MG63 (cell line): Measurements from ENCODE around the gene AOX1. TPM values are rescaled to one million over a fixed set of nuclear protein-coding genes. Genes with fewer than 3 reads are reported as not detected.
"Not testable (repeated sequence)": the region's sequence is repeated elsewhere in the genome, so short reads cannot be mapped to it uniquely, and the experiment has no call there.

Source experiments
- DNase-seq: peaks from one replicate; pipeline ENCODE4 v3.0.0-alpha.2; 2020
- H3K27me3 ChIP-seq: fragments of 250-450 bp; sonication (Bioruptor Pico); 2 replicates; pipeline ENCODE4 v1.5.1; 2020; ENCODE audit warnings: mild to moderate bottlenecking, moderate library complexity
- H3K36me3 ChIP-seq: fragments of 250-450 bp; sonication (Bioruptor Pico); 2 replicates; pipeline ENCODE4 v1.5.1; 2020; ENCODE audit warnings: mild to moderate bottlenecking, moderate library complexity
- H3K4me3 ChIP-seq: fragments of 250-450 bp; sonication (Bioruptor Pico); 2 replicates; pipeline ENCODE4 v1.5.1; 2020; ENCODE audit warnings: mild to moderate bottlenecking, moderate library complexity
- H3K9me3 ChIP-seq: fragments of 250-450 bp; sonication (Bioruptor Pico); 2 replicates; pipeline ENCODE4 v1.5.1; 2020; ENCODE audit warnings: mild to moderate bottlenecking, moderate library complexity
- total RNA-seq: library from RNA; depleted of rRNA; stranded (reverse); fragments of >200 nt; shearing (Covaris generic); gene quantifications from 2 replicates; pipeline ENCODE4 v1.2.3, GENCODE V29; 2014; ENCODE audit warnings: low replicate concordance

Gene AOX1
- total RNA-seq, 1 experiment from 2014 or later: 19.1 TPM

DNA sequence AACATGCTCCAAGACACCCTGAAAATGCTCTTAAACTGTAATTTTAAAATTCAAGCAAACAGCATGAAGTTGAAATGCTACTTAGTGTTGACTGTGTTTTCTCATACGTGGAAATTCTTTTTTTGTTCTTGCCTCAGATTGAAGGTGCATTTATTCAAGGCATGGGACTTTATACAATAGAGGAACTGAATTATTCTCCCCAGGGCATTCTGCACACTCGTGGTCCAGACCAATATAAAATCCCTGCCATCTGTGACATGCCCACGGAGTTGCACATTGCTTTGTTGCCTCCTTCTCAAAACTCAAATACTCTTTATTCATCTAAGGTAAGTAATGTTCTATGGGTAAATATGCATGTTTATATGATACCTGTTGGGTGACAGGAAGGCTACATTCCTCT lies 82.7 kb downstream of the AOX1 start:
- H3K4me3 ChIP-seq: no peak overlapping the region
- no peaks in the 10 kb centered on the region for H3K27me3 ChIP-seq
- H3K9me3 ChIP-seq: no peaks in the 10 kb centered on the region
- H3K36me3 ChIP-seq: no peaks in the 10 kb centered on the region
- no peak for DNase-seq

DNA sequence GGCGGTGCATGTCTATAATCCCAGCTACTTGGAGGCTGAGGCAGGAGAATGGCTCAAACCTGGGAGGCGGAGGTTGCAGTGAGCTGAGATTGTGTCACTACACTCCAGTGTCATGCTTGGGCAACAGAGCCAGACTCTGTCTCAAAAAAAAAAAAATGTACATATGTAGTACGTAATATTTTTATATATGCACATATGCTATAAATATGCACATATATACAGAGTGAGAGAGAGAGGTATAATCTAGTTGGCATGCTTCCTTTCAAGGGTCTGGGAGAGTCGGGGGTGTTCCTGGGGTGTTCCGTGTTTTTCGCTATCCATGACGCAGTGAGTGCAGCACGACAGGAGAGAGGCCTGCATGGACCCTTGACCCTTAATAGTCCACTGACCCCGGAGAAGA lies 83.5 kb downstream of the AOX1 start:
- H3K27me3 ChIP-seq: no peaks in the 10 kb centered on the region
- H3K4me3 ChIP-seq: no peak overlapping the region
- DNase-seq: no peak
- H3K9me3 ChIP-seq: no peaks in the 10 kb centered on the region
- H3K36me3 ChIP-seq: no peaks in the 10 kb centered on the region

- Histone ChIP-seq H3K9me3 (no peaks in the 10 kb centered on the region), H3K4me3 (no peak overlapping the region), H3K36me3 (no peaks in the 10 kb centered on the region), H3K27me3 (no peaks in the 10 kb centered on the region)
- DNase-seq: no peak
Measured at GRCh38 chr2:200670313-200670712, 84.5 kb downstream of the AOX1 start.

GRCh38 chr2:200670751-200671150 lies 84.9 kb downstream of the AOX1 start:
- Histone ChIP-seq H3K36me3 (no peaks in the 10 kb centered on the region), H3K27me3 (no peaks in the 10 kb centered on the region), H3K9me3 (no peaks in the 10 kb centered on the region), H3K4me3 (no peak overlapping the region)
- DNase-seq: no peak

GRCh38 chr2:200673191-200673590 lies 87.4 kb downstream of the AOX1 start:
- H3K36me3 ChIP-seq: no peaks in the 10 kb centered on the region
- DNase-seq: no peak
- H3K27me3 ChIP-seq: no peaks in the 10 kb centered on the region
- H3K4me3 ChIP-seq: no peak overlapping the region
- no peaks in the 10 kb centered on the region for H3K9me3 ChIP-seq

- H3K36me3 ChIP-seq: no peaks in the 10 kb centered on the region
- no peaks in the 10 kb centered on the region for H3K27me3 ChIP-seq
- H3K4me3 ChIP-seq: no peak overlapping the region
- no peaks in the 10 kb centered on the region for H3K9me3 ChIP-seq
- DNase-seq: no peak
Measured at GRCh38 chr2:200674837-200675236, 89.0 kb downstream of the AOX1 start.

GRCh38 chr2:200677171-200677570 lies 91.4 kb downstream of the AOX1 start:
- Histone ChIP-seq H3K9me3 (no peaks in the 10 kb centered on the region), H3K4me3 (no peak overlapping the region)
- DNase-seq: no peak

GRCh38 chr2:200677721-200678532 lies 92.1 kb downstream of the AOX1 start:
- Histone ChIP-seq H3K27me3 (no peaks in the 10 kb centered on the region), H3K4me3 (no peak overlapping the region), H3K36me3 (no peaks in the 10 kb centered on the region), H3K9me3 (no peaks in the 10 kb centered on the region)
- no peak for DNase-seq

More at GRCh38 chr2:200677171-200677570, 91.4 kb downstream of the AOX1 start:
- Histone ChIP-seq H3K27me3 (no peaks in the 10 kb centered on the region), H3K36me3 (no peaks in the 10 kb centered on the region)

DNA sequence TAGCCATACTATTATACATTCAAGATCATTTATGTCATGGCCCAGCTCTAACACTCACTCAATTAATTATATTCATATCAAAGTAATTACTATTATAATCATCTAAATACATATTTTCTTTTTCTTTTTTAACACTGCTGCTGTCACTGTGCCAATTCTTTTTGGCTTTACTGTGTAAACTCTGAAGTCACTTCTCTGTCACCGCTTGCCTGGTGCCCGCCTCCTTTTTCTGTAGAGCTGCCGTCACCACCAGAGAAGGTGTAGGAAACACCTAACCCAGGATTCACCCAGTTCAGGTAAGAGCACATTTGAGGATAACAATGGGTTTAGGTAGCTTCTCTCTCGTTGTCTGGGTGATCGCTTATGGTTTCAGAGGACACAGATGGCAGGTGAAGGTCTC lies 93.3 kb downstream of the AOX1 start:
- Histone ChIP-seq H3K27me3 (no peaks in the 10 kb centered on the region), H3K9me3 (no peaks in the 10 kb centered on the region), H3K4me3 (no peak overlapping the region), H3K36me3 (no peaks in the 10 kb centered on the region)
- no peak for DNase-seq

DNA sequence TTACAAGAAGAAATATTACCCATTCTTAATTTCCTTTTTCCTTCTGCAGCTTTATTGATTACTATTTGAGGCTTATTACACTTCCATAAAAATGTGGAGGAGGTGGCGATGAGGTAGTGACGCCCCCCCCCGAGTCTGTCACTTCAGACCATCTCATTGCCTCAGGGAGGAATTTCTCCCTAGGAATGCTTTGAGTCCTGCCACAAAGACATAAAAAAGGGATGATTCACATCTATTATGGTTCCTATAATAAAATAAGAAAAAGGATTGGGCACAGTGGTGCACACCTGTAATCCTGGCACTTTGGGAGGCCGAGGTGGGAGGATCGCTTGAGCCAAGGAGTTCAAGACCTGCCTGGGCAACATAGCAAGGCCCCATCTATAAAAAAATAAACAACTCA lies 93.7 kb downstream of the AOX1 start:
- Histone ChIP-seq H3K36me3 (no peaks in the 10 kb centered on the region), H3K9me3 (no peaks in the 10 kb centered on the region), H3K4me3 (no peak overlapping the region), H3K27me3 (no peaks in the 10 kb centered on the region)
- DNase-seq: no peak

DNA sequence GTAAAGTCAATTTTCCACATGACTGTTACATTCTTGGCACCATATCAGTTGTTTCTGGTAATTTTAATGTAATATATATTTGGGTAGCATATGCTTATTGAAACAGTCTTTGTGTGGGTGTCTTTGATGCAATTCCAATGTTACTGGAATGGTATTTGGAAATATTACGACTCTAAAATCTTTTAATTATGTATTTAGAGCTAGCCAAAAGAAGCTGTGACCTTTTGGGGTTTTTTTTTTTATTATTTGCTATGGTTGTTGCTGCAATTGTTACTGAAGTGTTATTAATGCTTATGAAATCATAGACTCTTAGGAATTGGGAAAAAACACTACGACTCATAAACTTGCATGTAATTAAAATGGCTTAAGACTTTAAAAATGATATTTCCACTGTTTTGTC lies 95.9 kb downstream of the AOX1 start:
- no peaks in the 10 kb centered on the region for H3K27me3 ChIP-seq
- no peak overlapping the region for H3K4me3 ChIP-seq
- H3K36me3 ChIP-seq: no peaks in the 10 kb centered on the region
- DNase-seq: no peak
- no peaks in the 10 kb centered on the region for H3K9me3 ChIP-seq

DNA sequence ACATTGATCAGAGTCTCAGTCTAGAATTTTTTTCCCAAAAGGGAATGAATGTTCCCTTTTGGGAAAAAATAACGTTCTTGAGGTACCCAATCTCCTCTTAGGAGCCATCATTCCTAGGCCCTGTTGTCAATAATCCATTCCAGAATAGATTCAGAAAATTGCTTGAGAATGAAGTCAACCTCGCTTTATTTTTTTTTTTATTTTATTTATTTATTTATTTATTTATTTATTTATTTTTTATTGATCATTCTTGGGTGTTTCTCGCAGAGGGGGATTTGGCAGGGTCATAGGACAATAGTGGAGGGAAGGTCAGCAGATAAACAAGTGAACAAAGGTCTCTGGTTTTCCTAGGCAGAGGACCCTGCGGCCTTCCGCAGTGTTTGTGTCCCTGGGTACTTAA lies 96.6 kb downstream of the AOX1 start:
- H3K9me3 ChIP-seq, DNase-seq, H3K4me3 ChIP-seq, H3K36me3 ChIP-seq, H3K27me3 ChIP-seq: not testable (repeated sequence)

DNA sequence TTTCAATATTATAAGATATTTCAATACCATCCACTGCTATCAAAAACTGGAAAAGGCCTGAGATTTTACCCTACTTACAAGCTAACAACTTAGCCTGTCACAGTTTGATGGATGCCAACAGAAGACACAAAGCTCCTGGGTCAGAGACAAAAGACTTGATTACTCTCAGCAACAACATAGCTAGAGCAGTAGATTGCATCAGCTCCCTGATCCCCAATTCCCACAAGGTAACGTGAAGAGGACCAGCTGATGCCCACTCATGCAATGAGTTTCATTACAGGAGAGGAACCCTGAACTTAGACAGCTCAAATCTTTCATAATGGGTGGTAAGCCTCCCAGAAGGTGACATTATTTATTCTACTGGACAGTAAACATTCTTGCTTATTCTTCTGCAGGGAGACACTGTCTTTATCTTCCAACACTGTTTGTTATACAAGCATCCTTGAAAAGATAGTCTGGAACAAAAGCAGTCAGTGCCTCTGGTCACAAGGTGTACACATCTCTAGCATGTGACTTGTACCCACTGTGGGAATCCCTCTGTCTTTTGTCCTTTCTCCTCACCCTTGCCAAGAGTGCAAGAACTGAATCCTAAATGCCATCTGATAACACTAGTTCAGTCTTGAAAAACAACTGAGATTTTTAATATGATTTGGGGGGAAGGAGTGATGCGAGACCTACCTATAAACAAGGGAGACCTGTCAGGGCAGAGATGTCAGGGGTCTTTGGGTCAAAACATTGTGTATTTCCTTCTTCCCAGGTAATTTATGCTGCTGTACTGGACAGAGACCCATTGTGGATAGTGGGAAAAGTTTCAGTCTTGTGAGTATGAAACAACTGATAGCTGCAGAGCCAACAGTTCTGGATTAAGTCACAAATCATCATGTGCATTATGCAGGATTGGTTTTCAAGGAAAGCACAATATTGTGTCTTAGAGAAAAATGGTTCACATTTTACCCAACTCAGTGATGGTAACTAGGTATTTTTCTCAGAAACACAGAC lies 102.4 kb downstream of the AOX1 start:
- H3K4me3 ChIP-seq: no peak overlapping the region
- no peaks in the 10 kb centered on the region for H3K36me3 ChIP-seq
- DNase-seq: no peak
- no peaks in the 10 kb centered on the region for H3K9me3 ChIP-seq
- no peaks in the 10 kb centered on the region for H3K27me3 ChIP-seq

- DNase-seq: no peak
- H3K4me3 ChIP-seq: no peak overlapping the region
- H3K27me3 ChIP-seq: no peaks in the 10 kb centered on the region
- no peaks in the 10 kb centered on the region for H3K9me3 ChIP-seq
- no peaks in the 10 kb centered on the region for H3K36me3 ChIP-seq
Measured at GRCh38 chr2:200689115-200689514, 103.3 kb downstream of the AOX1 start.

GRCh38 chr2:200693836-200694470 lies 108.1 kb downstream of the AOX1 start:
- Histone ChIP-seq H3K9me3 (no peaks in the 10 kb centered on the region), H3K36me3 (no peaks in the 10 kb centered on the region), H3K4me3 (no peak overlapping the region), H3K27me3 (no peaks in the 10 kb centered on the region)
- DNase-seq: no peak

DNA sequence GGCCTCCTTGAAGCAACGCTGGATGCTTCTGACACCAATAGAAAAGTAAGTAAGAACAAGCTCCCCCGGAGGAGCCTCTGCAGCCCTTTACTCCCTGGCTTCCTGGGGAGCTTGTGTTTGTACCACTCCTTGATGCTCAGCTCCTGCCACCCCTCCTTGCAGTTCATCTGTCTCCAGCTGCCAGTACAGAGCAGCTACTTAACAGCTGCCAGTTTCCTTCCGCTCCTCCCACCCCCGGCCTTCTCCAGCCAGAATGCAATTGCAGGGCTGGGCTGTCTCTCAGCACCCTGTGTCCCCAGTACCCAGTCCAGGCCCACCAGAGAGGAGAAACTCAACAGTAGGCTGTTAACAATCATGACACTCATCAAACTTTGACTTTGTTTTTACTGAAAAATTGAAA lies 109.4 kb downstream of the AOX1 start:
- no peak for DNase-seq
- Histone ChIP-seq H3K4me3 (no peak overlapping the region), H3K9me3 (no peaks in the 10 kb centered on the region), H3K27me3 (no peaks in the 10 kb centered on the region), H3K36me3 (no peaks in the 10 kb centered on the region)

DNA sequence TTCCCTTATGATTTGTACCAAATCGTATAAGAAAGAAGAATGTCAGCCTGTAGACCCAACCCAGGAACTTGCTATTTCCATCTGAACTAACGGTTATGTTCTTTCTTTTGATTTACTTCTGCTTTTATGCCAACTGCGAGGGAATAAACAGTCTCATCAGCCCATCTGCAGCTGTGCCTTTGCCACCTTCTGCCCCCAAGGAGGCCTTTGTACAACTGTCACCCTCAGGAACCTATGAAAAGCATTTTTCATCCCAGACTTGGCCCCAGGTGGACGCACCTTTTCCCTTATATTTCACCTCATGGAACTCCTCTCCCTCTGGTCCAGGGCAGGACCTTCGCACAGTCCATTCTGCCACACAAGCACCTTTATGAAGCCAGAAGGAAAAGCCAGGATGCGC lies 109.8 kb downstream of the AOX1 start:
- no peaks in the 10 kb centered on the region for H3K27me3 ChIP-seq
- no peak for DNase-seq

More for the DNA sequence above, 109.8 kb downstream of the AOX1 start:
- no peak overlapping the region for H3K4me3 ChIP-seq
- H3K36me3 ChIP-seq: no peaks in the 10 kb centered on the region
- H3K9me3 ChIP-seq: no peaks in the 10 kb centered on the region
